Trophoblast cell (in vitro differentiated cells and primary cell): ENCODE data around the gene EXOC3L4.

Experiments
- DNase-seq, 2 donors: peaks; one replicate each; pipeline ENCODE4 v3.0.0-alpha.2; 2016
- H2AFZ ChIP-seq: 2 replicates; pipeline ENCODE4 v1.6.1; 2013; ENCODE audit warnings: low read length, moderate library complexity, mild to moderate bottlenecking; ENCODE audit not compliant: insufficient read depth, poor library complexity
- H2AK5ac ChIP-seq: 2 replicates; pipeline ENCODE4 v1.6.1; 2013; ENCODE audit warnings: mild to moderate bottlenecking, low read length
- H2BK120ac ChIP-seq: 2 replicates; pipeline ENCODE4 v1.6.1; 2013; ENCODE audit warnings: low read length, mild to moderate bottlenecking, moderate library complexity; ENCODE audit not compliant: insufficient read depth, poor library complexity
- H2BK12ac ChIP-seq: 2 replicates; pipeline ENCODE4 v1.6.1; 2013; ENCODE audit warnings: mild to moderate bottlenecking, low read length, moderate library complexity
- H2BK5ac ChIP-seq: 2 replicates; pipeline ENCODE4 v1.6.1; 2013; ENCODE audit warnings: low read length, low read depth, moderate library complexity, mild to moderate bottlenecking; ENCODE audit not compliant: poor library complexity
- H3K14ac ChIP-seq: 2 replicates; pipeline ENCODE4 v1.6.1; 2013; ENCODE audit warnings: mild to moderate bottlenecking, low read length
- H3K18ac ChIP-seq: 2 replicates; pipeline ENCODE4 v1.6.1; 2013; ENCODE audit warnings: mild to moderate bottlenecking, low read length
- H3K23ac ChIP-seq: 2 replicates; pipeline ENCODE4 v1.6.1; 2013; ENCODE audit warnings: low read length
- H3K27ac ChIP-seq: 2 replicates; pipeline ENCODE4 v1.5.1; 2013; ENCODE audit warnings: low read depth, mild to moderate bottlenecking, inconsistent platforms, low read length, moderate library complexity
- H3K27me3 ChIP-seq: 2 replicates; pipeline ENCODE4 v1.6.1; 2013; ENCODE audit warnings: inconsistent platforms, mild to moderate bottlenecking, low read length, moderate library complexity; ENCODE audit not compliant: insufficient read depth
- H3K36me3 ChIP-seq, 2 experiments: 1 replicate in 1 of 2; 2 replicates in 1 of 2; pipeline ENCODE4 v1.6.1; 2013; ENCODE audit warnings: low read length in 2 of 2, mild to moderate bottlenecking in 2 of 2, moderate library complexity in 1 of 2; ENCODE audit not compliant: insufficient read depth in 2 of 2, control insufficient read depth in 1 of 2
- H3K4ac ChIP-seq: 2 replicates; pipeline ENCODE4 v1.6.1; 2013; ENCODE audit warnings: low read depth, mild to moderate bottlenecking, low read length, moderate library complexity
- H3K4me1 ChIP-seq, 2 experiments: 1 replicate in 1 of 2; 2 replicates in 1 of 2; pipeline ENCODE4 v1.6.1; 2013; ENCODE audit warnings: low read length in 2 of 2, mild to moderate bottlenecking in 2 of 2, moderate library complexity in 1 of 2; ENCODE audit not compliant: insufficient read depth in 2 of 2, control insufficient read depth in 1 of 2
- H3K4me2 ChIP-seq: 2 replicates; pipeline ENCODE4 v1.6.1; 2013; ENCODE audit warnings: inconsistent platforms, mild to moderate bottlenecking, low read length, moderate library complexity
- H3K4me3 ChIP-seq: 2 replicates; pipeline ENCODE4 v1.5.1; 2013; ENCODE audit warnings: mild to moderate bottlenecking, low read depth, low read length, inconsistent platforms
- H3K79me1 ChIP-seq: one replicate; pipeline ENCODE4 v1.6.1; 2013; ENCODE audit warnings: low read length
- H3K79me2 ChIP-seq: 2 replicates; pipeline ENCODE4 v1.6.1; 2013; ENCODE audit warnings: low read length, mild to moderate bottlenecking; ENCODE audit not compliant: control insufficient read depth, insufficient read depth, poor library complexity
- H3K9ac ChIP-seq: 2 replicates; pipeline ENCODE4 v1.6.1; 2013; ENCODE audit warnings: mild to moderate bottlenecking, low read length
- H3K9me3 ChIP-seq: 2 replicates; pipeline ENCODE4 v1.6.1; 2013; ENCODE audit warnings: low read depth, mild to moderate bottlenecking, control low read depth, inconsistent platforms, low read length; ENCODE audit not compliant: insufficient read depth
- H4K12ac ChIP-seq: 2 replicates; pipeline ENCODE4 v1.6.1; 2013; ENCODE audit warnings: low read depth, mild to moderate bottlenecking, low read length, moderate library complexity
- H4K8ac ChIP-seq: 2 replicates; pipeline ENCODE4 v1.6.1; 2013; ENCODE audit warnings: low read depth, mild to moderate bottlenecking, low read length, moderate library complexity
- H4K91ac ChIP-seq: one replicate; pipeline ENCODE4 v1.6.1; 2013; ENCODE audit warnings: low read depth, mild to moderate bottlenecking, low read length, moderate library complexity
- WGBS: extraction: QIAGEN DNeasy Blood & Tissue Kit; methylation state at CpG from one replicate; pipeline ENCODE4 v1.1.7; 2013; ENCODE audit warnings: missing lambda C conversion rate; ENCODE audit not compliant: insufficient read length, insufficient coverage; ENCODE audit errors: extremely low coverage; 5-methylcytosine and 5-hydroxymethylcytosine counted together

Gene EXOC3L4

GRCh38 chr14:103064436-103064835 is 30.1 kb upstream of the EXOC3L4 start:
- WGBS: no CpG with 5 or more reads among the region's 4 CpGs

GRCh38 chr14:103064978-103065377 is 29.5 kb upstream of the EXOC3L4 start:
- Histone ChIP-seq H3K79me2 (no peaks in the 10 kb centered on the region), H3K18ac (no peak overlapping the region)

More at GRCh38 chr14:103064436-103064835, 30.1 kb upstream of the EXOC3L4 start:
- H2AFZ ChIP-seq: no peak overlapping the region
- no peak overlapping the region for H2AK5ac ChIP-seq
- no peak overlapping the region for H3K27ac ChIP-seq
- no peaks in the 10 kb centered on the region for H3K79me1 ChIP-seq
- no peak overlapping the region for H3K4ac ChIP-seq
- H3K27me3 ChIP-seq: no peaks in the 10 kb centered on the region
- no peak overlapping the region for H3K4me2 ChIP-seq
- no peaks in the 10 kb centered on the region for H3K4me1 ChIP-seq
- H3K9ac ChIP-seq: no peak overlapping the region
- no peak overlapping the region for H4K91ac ChIP-seq
- no peak overlapping the region for H3K18ac ChIP-seq
- no peak overlapping the region for H4K12ac ChIP-seq
- H2BK12ac ChIP-seq: no peak overlapping the region
- DNase-seq: peak in 1 of 2 donors; percentile 40
- H3K4me3 ChIP-seq: no peak overlapping the region
- no peaks in the 10 kb centered on the region for H3K9me3 ChIP-seq
- no peaks in the 10 kb centered on the region for H3K79me2 ChIP-seq
- H2BK5ac ChIP-seq: no peak overlapping the region
- no peak overlapping the region for H4K8ac ChIP-seq
- no peak overlapping the region for H3K23ac ChIP-seq
- H3K36me3 ChIP-seq: no peaks in the 10 kb centered on the region
- H2BK120ac ChIP-seq: no peak overlapping the region
- H3K14ac ChIP-seq: no peak overlapping the region

GRCh38 chr14:103065861-103066260 is 28.7 kb upstream of the EXOC3L4 start:
- H3K18ac ChIP-seq: no peak overlapping the region
- no peak overlapping the region for H2AFZ ChIP-seq
- no peak overlapping the region for H3K9ac ChIP-seq
- no peak overlapping the region for H4K8ac ChIP-seq
- H3K4ac ChIP-seq: no peak overlapping the region
- no peak overlapping the region for H3K14ac ChIP-seq
- H2BK120ac ChIP-seq: no peak overlapping the region
- no CpG with 5 or more reads among the region's 7 CpGs for WGBS
- no peaks in the 10 kb centered on the region for H3K27me3 ChIP-seq
- H3K4me1 ChIP-seq: no peaks in the 10 kb centered on the region
- no peak overlapping the region for H3K27ac ChIP-seq
- no peak overlapping the region for H3K4me3 ChIP-seq
- H3K9me3 ChIP-seq: peaks cover 2% of the 10 kb centered on the region
- H3K36me3 ChIP-seq: no peaks in the 10 kb centered on the region
- no peak overlapping the region for H2BK12ac ChIP-seq
- H3K4me2 ChIP-seq: no peak overlapping the region
- H3K79me1 ChIP-seq: no peaks in the 10 kb centered on the region
- H2BK5ac ChIP-seq: no peak overlapping the region
- H4K91ac ChIP-seq: no peak overlapping the region
- no peaks in the 10 kb centered on the region for H3K79me2 ChIP-seq
- no peak overlapping the region for H2AK5ac ChIP-seq
- no peak for DNase-seq
- H3K23ac ChIP-seq: no peak overlapping the region
- H4K12ac ChIP-seq: no peak overlapping the region

More at GRCh38 chr14:103064978-103065377, 29.5 kb upstream of the EXOC3L4 start:
- H3K4me3 ChIP-seq: no peak overlapping the region
- H3K4me2 ChIP-seq: no peak overlapping the region
- H3K4ac ChIP-seq: no peak overlapping the region
- H2BK12ac ChIP-seq: no peak overlapping the region
- H4K8ac ChIP-seq: no peak overlapping the region
- H3K4me1 ChIP-seq: no peaks in the 10 kb centered on the region
- H2AFZ ChIP-seq: no peak overlapping the region
- H2BK120ac ChIP-seq: no peak overlapping the region
- no peak overlapping the region for H2BK5ac ChIP-seq
- no peak overlapping the region for H3K23ac ChIP-seq
- H3K27ac ChIP-seq: no peak overlapping the region
- no peak overlapping the region for H4K12ac ChIP-seq
- no peak overlapping the region for H2AK5ac ChIP-seq
- H3K36me3 ChIP-seq: no peaks in the 10 kb centered on the region
- H3K79me1 ChIP-seq: no peaks in the 10 kb centered on the region
- no peak overlapping the region for H4K91ac ChIP-seq
- peak in 1 of 2 donors; percentile 42 for DNase-seq
- no CpG with 5 or more reads among the region's 12 CpGs for whole genome bisulfite sequencing
- no peak overlapping the region for H3K14ac ChIP-seq
- no peaks in the 10 kb centered on the region for H3K27me3 ChIP-seq
- no peak overlapping the region for H3K9ac ChIP-seq
- H3K9me3 ChIP-seq: no peaks in the 10 kb centered on the region

- Histone ChIP-seq H2AK5ac (no peak overlapping the region), H3K4ac (no peak overlapping the region), H3K9me3 (peaks cover 2% of the 10 kb centered on the region), H3K4me3 (no peak overlapping the region), H4K91ac (no peak overlapping the region), H2BK12ac (no peak overlapping the region), H3K23ac (no peak overlapping the region), H4K8ac (no peak overlapping the region), H3K14ac (no peak overlapping the region), H3K79me1 (no peaks in the 10 kb centered on the region), H3K9ac (no peak overlapping the region), H3K4me1 (no peaks in the 10 kb centered on the region), H3K27me3 (no peaks in the 10 kb centered on the region), H2BK120ac (no peak overlapping the region), H3K36me3 (no peaks in the 10 kb centered on the region), H2AFZ (no peak overlapping the region), H3K4me2 (no peak overlapping the region), H3K79me2 (no peaks in the 10 kb centered on the region), H3K18ac (no peak overlapping the region), H2BK5ac (no peak overlapping the region), H3K27ac (no peak overlapping the region), H4K12ac (no peak overlapping the region)
- no CpG with 5 or more reads among the region's 9 CpGs for WGBS
- DNase-seq: no peak
These were observed 28.1 kb upstream of the EXOC3L4 start for GRCh38 chr14:103066399-103066798.
